ENCODE measurements around the gene PSMC4. TPM values are rescaled to one million over a fixed set of nuclear protein-coding genes. Genes with fewer than 3 reads are reported as not detected.
A peak's percentile ranks its signal among the peaks of the same experiment; 100 is the strongest.

Gene PSMC4
- total RNA-seq, 1 experiment from 2014 or later = 99.7 TPM

DNA sequence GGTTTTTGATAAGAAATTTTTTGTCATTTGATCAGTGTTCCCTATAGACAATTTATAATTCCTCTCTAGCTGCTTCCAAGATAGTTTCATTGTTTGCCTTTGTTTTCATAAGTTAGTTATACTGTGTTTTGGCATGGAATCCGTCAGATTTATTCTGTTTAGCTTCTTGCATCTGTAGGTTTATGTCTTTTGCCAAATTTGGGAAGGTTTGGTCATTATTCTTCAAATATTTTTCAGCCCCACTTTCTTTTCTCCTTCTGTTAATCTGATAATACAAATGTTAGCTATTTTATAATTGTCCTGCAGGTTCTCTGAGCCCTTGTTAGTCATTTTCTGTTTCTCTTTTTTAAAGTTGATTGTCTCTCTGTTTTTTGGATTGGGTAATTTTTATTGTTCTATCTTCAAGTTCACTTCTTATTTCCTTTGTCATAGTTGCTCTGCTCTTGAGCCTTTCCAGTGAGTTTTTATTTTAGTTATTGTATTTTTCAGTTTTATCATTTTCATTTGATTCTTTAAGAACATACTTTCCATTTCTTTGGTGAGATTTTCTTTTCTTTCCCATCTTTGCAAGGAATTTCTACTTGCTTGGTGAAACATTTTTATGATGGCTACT, 30.6 kb upstream of the PSMC4 start:
- Histone ChIP-seq H3K4me1 (ENCODE audit: low read length) (peaks cover 16% of the 10 kb centered on the region), H3K9me3 (ENCODE audit: low read length) (peaks cover 3% of the 10 kb centered on the region; the same call in 1 of the 2 replicates), H3K9ac (ENCODE audit: low read length) (no peak overlapping the region), H3K4me3 (ENCODE audit: low read length) (no peak overlapping the region), H2AFZ (ENCODE audit: low read length) (no peak overlapping the region), H3K4me2 (ENCODE audit: low read depth, low read length, poor library complexity, severe bottlenecking) (no peak overlapping the region), H3K27ac (ENCODE audit: low read length) (no peak overlapping the region), H4K20me1 (ENCODE audit: insufficient read depth, low read depth, low read length) (no peaks in the 10 kb centered on the region), H3K79me2 (ENCODE audit: low read length) (no peaks in the 10 kb centered on the region), H3K36me3 (ENCODE audit: insufficient read depth, low read length) (no peaks in the 10 kb centered on the region; the same call in 1 of the 2 replicates), H3K9me2 (replicated peaks; ENCODE audit: insufficient read depth, low read length) (no peaks in the 10 kb centered on the region), H3K27me3 (ENCODE audit: low read length) (no peaks in the 10 kb centered on the region)
- DNase-seq = no peak

DNA sequence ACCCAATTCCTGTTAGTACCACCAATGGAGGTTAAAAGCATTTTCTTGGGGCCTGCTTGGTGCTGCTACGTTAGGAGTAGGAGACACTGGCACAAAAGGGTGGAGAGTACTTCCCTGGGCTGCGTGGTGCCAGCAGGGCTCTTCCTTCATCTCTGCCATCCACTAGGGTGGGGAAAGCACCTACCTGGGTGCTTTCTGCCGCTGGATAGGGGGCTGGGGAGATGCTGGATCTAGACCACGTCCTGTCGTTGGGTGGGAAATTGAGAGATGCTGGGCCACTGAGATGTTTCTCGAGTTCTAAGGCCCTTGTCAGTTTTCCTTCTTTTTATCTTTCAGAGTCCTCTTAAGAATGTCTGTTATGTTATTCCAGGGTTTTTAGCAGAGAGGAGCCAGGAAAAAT, 29.8 kb upstream of the PSMC4 start:
- Histone ChIP-seq H3K36me3 (ENCODE audit: insufficient read depth, low read length) (no peaks in the 10 kb centered on the region; the same call in 1 of the 2 replicates), H3K27me3 (ENCODE audit: low read length) (no peaks in the 10 kb centered on the region), H3K9me3 (ENCODE audit: low read length) (peaks cover 3% of the 10 kb centered on the region; the same call in 1 of the 2 replicates), H3K4me3 (ENCODE audit: low read length) (no peak overlapping the region), H3K9me2 (replicated peaks; ENCODE audit: insufficient read depth, low read length) (no peaks in the 10 kb centered on the region), H3K27ac (ENCODE audit: low read length) (peak overlapping the region; percentile 33; the same call in 1 of the 2 replicates), H4K20me1 (ENCODE audit: insufficient read depth, low read depth, low read length) (no peaks in the 10 kb centered on the region), H2AFZ (ENCODE audit: low read length) (no peak overlapping the region), H3K4me2 (ENCODE audit: low read depth, low read length, poor library complexity, severe bottlenecking) (peak overlapping the region; percentile 31), H3K4me1 (ENCODE audit: low read length) (peaks cover 16% of the 10 kb centered on the region), H3K79me2 (ENCODE audit: low read length) (no peaks in the 10 kb centered on the region), H3K9ac (ENCODE audit: low read length) (no peak overlapping the region)
- no peak for DNase-seq

- H3K9me2 ChIP-seq (replicated peaks; ENCODE audit: insufficient read depth, low read length) = no peaks in the 10 kb centered on the region
- peaks cover 16% of the 10 kb centered on the region for H3K4me1 ChIP-seq (ENCODE audit: low read length)
- no peaks in the 10 kb centered on the region for H3K79me2 ChIP-seq (ENCODE audit: low read length)
- no peaks in the 10 kb centered on the region; the same call in 1 of the 2 replicates for H3K36me3 ChIP-seq (ENCODE audit: insufficient read depth, low read length)
- H2AFZ ChIP-seq (ENCODE audit: low read length) = no peak overlapping the region
- peak overlapping the region; percentile 13; the same call in 1 of the 2 replicates for H3K4me3 ChIP-seq (ENCODE audit: low read length)
- no peaks in the 10 kb centered on the region for H3K27me3 ChIP-seq (ENCODE audit: low read length)
- no peaks in the 10 kb centered on the region for H4K20me1 ChIP-seq (ENCODE audit: insufficient read depth, low read depth, low read length)
- peak overlapping the region; percentile 33 for H3K27ac ChIP-seq (ENCODE audit: low read length)
- peaks cover 3% of the 10 kb centered on the region; the same call in 1 of the 2 replicates for H3K9me3 ChIP-seq (ENCODE audit: low read length)
- DNase-seq = peak; percentile 66
- peak overlapping the region; percentile 31 for H3K4me2 ChIP-seq (ENCODE audit: low read depth, low read length, poor library complexity, severe bottlenecking)
- no peak overlapping the region for H3K9ac ChIP-seq (ENCODE audit: low read length)
Observed at GRCh38 chr19:39941615-39942365, 29.2 kb upstream of the PSMC4 start.

DNA sequence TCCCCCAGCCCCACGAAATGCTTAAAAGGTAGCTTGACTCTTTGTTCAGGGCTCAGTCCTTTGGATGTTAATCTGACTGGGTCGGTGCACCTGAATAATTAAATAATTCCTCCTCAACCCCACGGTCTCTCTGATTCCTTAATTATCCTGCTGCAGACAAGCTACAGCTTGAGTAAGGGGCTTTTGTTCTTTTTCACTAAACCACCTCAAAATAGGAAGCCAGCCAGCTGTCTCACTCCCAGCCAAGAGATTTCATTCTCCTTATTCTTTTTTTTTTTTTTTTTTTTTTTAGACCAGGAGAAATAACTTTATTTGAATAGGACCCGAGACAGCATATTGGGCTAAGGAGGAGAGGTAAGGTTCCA, 28.6 kb upstream of the PSMC4 start:
- Histone ChIP-seq H3K79me2 (ENCODE audit: low read length) (no peaks in the 10 kb centered on the region), H3K36me3 (ENCODE audit: insufficient read depth, low read length) (no peaks in the 10 kb centered on the region; the same call in 1 of the 2 replicates), H3K4me2 (ENCODE audit: low read depth, low read length, poor library complexity, severe bottlenecking) (peak overlapping the region; percentile 31), H3K4me3 (ENCODE audit: low read length) (no peak overlapping the region), H3K27ac (ENCODE audit: low read length) (peak overlapping the region; percentile 33), H3K27me3 (ENCODE audit: low read length) (no peaks in the 10 kb centered on the region), H3K9me3 (ENCODE audit: low read length) (peaks cover 3% of the 10 kb centered on the region; the same call in 1 of the 2 replicates), H3K4me1 (ENCODE audit: low read length) (peaks cover 16% of the 10 kb centered on the region), H3K9ac (ENCODE audit: low read length) (no peak overlapping the region), H3K9me2 (replicated peaks; ENCODE audit: insufficient read depth, low read length) (no peaks in the 10 kb centered on the region), H2AFZ (ENCODE audit: low read length) (no peak overlapping the region), H4K20me1 (ENCODE audit: insufficient read depth, low read depth, low read length) (no peaks in the 10 kb centered on the region)
- DNase-seq = no peak

DNA sequence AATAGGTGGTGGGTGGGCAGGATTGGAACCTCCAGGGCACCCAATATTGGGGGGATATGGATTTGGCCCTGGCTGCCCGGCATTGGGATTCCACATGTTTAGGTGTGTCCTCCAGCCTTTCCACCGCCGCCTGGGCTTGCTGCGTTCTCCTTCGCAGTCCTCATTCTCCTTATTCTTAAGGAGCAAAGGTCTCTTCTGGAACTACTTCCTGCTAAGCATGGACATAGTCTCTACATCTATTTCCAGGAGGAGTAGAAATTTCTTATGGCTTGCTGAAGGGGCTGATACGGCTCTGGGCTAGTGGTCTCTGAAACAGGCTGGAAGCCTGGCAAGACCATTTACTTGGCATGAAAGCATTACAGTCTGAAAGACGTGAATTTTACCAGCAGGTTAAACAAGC, 27.4 kb upstream of the PSMC4 start:
- Histone ChIP-seq H3K27ac (ENCODE audit: low read length) (no peak overlapping the region), H3K79me2 (ENCODE audit: low read length) (no peaks in the 10 kb centered on the region), H3K4me2 (ENCODE audit: low read depth, low read length, poor library complexity, severe bottlenecking) (no peak overlapping the region), H2AFZ (ENCODE audit: low read length) (no peak overlapping the region), H3K9me3 (ENCODE audit: low read length) (peaks cover 3% of the 10 kb centered on the region; the same call in 1 of the 2 replicates), H3K9ac (ENCODE audit: low read length) (no peak overlapping the region), H3K9me2 (replicated peaks; ENCODE audit: insufficient read depth, low read length) (no peaks in the 10 kb centered on the region), H3K4me1 (ENCODE audit: low read length) (peaks cover 16% of the 10 kb centered on the region), H3K36me3 (ENCODE audit: insufficient read depth, low read length) (no peaks in the 10 kb centered on the region; the same call in 1 of the 2 replicates), H4K20me1 (ENCODE audit: insufficient read depth, low read depth, low read length) (no peaks in the 10 kb centered on the region), H3K4me3 (ENCODE audit: low read length) (no peak overlapping the region), H3K27me3 (ENCODE audit: low read length) (no peaks in the 10 kb centered on the region)
- DNase-seq = no peak

- Histone ChIP-seq H2AFZ (ENCODE audit: low read length) (no peak overlapping the region), H3K4me1 (ENCODE audit: low read length) (peaks cover 11% of the 10 kb centered on the region), H3K27me3 (ENCODE audit: low read length) (no peaks in the 10 kb centered on the region), H3K9ac (ENCODE audit: low read length) (no peak overlapping the region), H3K27ac (ENCODE audit: low read length) (no peak overlapping the region), H3K9me2 (replicated peaks; ENCODE audit: insufficient read depth, low read length) (no peaks in the 10 kb centered on the region), H4K20me1 (ENCODE audit: insufficient read depth, low read depth, low read length) (no peaks in the 10 kb centered on the region), H3K4me3 (ENCODE audit: low read length) (no peak overlapping the region), H3K9me3 (ENCODE audit: low read length) (no peaks in the 10 kb centered on the region), H3K4me2 (ENCODE audit: low read depth, low read length, poor library complexity, severe bottlenecking) (no peak overlapping the region), H3K79me2 (ENCODE audit: low read length) (no peaks in the 10 kb centered on the region), H3K36me3 (ENCODE audit: insufficient read depth, low read length) (no peaks in the 10 kb centered on the region)
- no peak for DNase-seq
Observed at GRCh38 chr19:39946532-39946931, 24.4 kb upstream of the PSMC4 start.

DNA sequence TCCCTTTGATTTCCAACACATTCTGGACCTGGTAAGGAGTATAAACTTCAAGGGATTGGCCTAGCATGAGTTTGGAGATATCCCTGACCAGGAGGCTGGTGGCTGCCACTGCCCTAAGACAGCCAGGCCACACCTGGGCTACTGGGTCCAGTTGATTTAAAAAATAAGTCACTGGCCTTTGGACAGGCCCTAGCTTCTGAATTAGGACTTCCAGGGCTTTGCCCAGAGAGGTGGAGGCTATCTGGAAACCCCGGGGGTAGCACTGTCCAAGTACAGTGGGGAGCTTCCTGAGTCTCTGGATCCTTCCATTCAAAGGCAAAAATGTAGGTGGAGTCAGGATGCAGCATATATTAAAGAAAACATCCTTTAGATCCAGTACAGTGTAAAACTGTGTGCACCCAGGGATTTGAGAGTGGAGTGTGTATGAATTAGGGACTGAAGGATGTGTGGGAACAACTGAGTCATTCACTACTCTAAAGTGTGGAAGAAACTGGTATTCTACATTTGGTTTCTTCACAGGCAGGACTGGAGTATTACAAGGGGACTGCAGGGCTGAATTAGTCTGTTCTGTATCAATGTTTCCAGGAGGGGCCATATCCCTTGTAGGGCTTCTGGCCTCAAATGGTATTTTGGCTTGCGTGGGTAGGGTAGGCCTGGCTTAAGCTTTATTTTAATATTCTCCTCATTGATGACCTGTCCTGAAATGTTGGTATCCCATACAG, 21.8 kb upstream of the PSMC4 start:
- no peaks in the 10 kb centered on the region for H3K79me2 ChIP-seq (ENCODE audit: low read length)
- no peaks in the 10 kb centered on the region for H3K36me3 ChIP-seq (ENCODE audit: insufficient read depth, low read length)
- no peak for DNase-seq
- no peaks in the 10 kb centered on the region for H3K9me2 ChIP-seq (replicated peaks; ENCODE audit: insufficient read depth, low read length)
- no peaks in the 10 kb centered on the region for H3K27me3 ChIP-seq (ENCODE audit: low read length)
- H3K9me3 ChIP-seq (ENCODE audit: low read length) = no peaks in the 10 kb centered on the region
- H3K4me2 ChIP-seq (ENCODE audit: low read depth, low read length, poor library complexity, severe bottlenecking) = no peak overlapping the region
- H4K20me1 ChIP-seq (ENCODE audit: insufficient read depth, low read depth, low read length) = no peaks in the 10 kb centered on the region
- no peak overlapping the region for H3K9ac ChIP-seq (ENCODE audit: low read length)
- H3K4me3 ChIP-seq (ENCODE audit: low read length) = no peak overlapping the region
- no peak overlapping the region for H2AFZ ChIP-seq (ENCODE audit: low read length)
- peaks cover 12% of the 10 kb centered on the region for H3K4me1 ChIP-seq (ENCODE audit: low read length)
- no peak overlapping the region for H3K27ac ChIP-seq (ENCODE audit: low read length)

DNA sequence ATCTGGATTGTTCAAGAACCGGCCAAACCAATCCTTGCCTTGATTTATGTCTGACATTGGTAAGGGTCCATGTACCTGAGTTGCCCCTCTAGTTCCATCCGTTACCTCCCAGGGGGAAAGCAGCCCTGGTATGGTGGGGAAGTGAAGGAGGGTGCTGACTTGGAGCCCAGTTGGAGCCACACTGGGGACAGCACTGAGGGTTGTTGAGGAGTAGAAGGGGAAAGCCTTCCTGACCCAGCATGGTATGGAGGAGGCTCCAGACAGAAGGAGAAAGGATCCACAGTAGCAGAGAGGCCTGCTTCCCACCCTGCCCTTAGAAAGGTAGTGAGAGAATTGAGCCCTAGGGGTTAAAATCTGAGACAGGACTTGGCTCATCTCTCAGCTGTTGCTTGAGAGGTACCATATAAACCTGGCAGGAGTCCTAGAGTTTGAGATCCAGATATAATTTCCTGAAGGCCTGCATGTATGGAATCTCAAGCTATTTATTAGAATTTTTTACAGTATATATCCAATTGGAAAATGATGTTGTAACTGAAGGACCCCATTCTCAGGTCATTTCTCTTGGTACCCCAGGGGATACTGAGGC, 19.8 kb upstream of the PSMC4 start:
- Histone ChIP-seq H3K27ac (ENCODE audit: low read length) (no peak overlapping the region), H2AFZ (ENCODE audit: low read length) (no peak overlapping the region), H4K20me1 (ENCODE audit: insufficient read depth, low read depth, low read length) (no peaks in the 10 kb centered on the region), H3K27me3 (ENCODE audit: low read length) (no peaks in the 10 kb centered on the region), H3K4me1 (ENCODE audit: low read length) (peaks cover 13% of the 10 kb centered on the region), H3K9me3 (ENCODE audit: low read length) (no peaks in the 10 kb centered on the region), H3K36me3 (ENCODE audit: insufficient read depth, low read length) (no peaks in the 10 kb centered on the region), H3K9me2 (replicated peaks; ENCODE audit: insufficient read depth, low read length) (no peaks in the 10 kb centered on the region), H3K79me2 (ENCODE audit: low read length) (no peaks in the 10 kb centered on the region), H3K4me3 (ENCODE audit: low read length) (no peak overlapping the region), H3K9ac (ENCODE audit: low read length) (no peak overlapping the region), H3K4me2 (ENCODE audit: low read depth, low read length, poor library complexity, severe bottlenecking) (no peak overlapping the region)
- DNase-seq = no peak
